ENCODE data around the gene MSRB1.
A peak's percentile ranks its signal among the peaks of the same experiment; 100 is the strongest.
"Not testable (repeated sequence)": the region's sequence is repeated elsewhere in the genome, so short reads cannot be mapped to it uniquely, and the experiment has no call there.

Gene MSRB1

GRCh38 chr16:1959269-1960039 lies 16.5 kb upstream of the MSRB1 start, which contains the start of gene NDUFB10:
TSS of gene NDUFB10 (plus strand) at chr16:1959538. CDS start at chr16:1959625, 87 bp downstream.
- DNase-seq (ENCODE audit: low read depth) = peak; percentile 91
- TF ChIP-seq, protein P1, sequence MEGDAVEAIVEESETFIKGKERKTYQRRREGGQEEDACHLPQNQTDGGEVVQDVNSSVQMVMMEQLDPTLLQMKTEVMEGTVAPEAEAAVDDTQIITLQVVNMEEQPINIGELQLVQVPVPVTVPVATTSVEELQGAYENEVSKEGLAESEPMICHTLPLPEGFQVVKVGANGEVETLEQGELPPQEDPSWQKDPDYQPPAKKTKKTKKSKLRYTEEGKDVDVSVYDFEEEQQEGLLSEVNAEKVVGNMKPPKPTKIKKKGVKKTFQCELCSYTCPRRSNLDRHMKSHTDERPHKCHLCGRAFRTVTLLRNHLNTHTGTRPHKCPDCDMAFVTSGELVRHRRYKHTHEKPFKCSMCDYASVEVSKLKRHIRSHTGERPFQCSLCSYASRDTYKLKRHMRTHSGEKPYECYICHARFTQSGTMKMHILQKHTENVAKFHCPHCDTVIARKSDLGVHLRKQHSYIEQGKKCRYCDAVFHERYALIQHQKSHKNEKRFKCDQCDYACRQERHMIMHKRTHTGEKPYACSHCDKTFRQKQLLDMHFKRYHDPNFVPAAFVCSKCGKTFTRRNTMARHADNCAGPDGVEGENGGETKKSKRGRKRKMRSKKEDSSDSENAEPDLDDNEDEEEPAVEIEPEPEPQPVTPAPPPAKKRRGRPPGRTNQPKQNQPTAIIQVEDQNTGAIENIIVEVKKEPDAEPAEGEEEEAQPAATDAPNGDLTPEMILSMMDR (conservative IDR thresholded peaks at IDR 0.05; ENCODE audit: control insufficient read depth, insufficient read depth, low read depth, low read length) = no peak
- H3K4me3 ChIP-seq (ENCODE audit: control insufficient read depth, low read depth, low read length) = peak within 1 kb of the TSS; percentile 79

- H3K4me3 ChIP-seq (ENCODE audit: control insufficient read depth, low read depth, low read length) = peak overlapping the region; percentile 27
- TF ChIP-seq, protein P1 (conservative IDR thresholded peaks at IDR 0.05; ENCODE audit: control insufficient read depth, insufficient read depth, low read depth, low read length) = no peak
These were observed 15.8 kb upstream of the MSRB1 start for GRCh38 chr16:1958715-1959268.

GRCh38 chr16:1958143-1958491 lies 15.1 kb upstream of the MSRB1 start:
- not testable (repeated sequence) for H3K4me3 ChIP-seq (ENCODE audit: control insufficient read depth, low read depth, low read length)

More at GRCh38 chr16:1958715-1959268, 15.8 kb upstream of the MSRB1 start:
- DNase-seq (ENCODE audit: low read depth) = no peak

DNA sequence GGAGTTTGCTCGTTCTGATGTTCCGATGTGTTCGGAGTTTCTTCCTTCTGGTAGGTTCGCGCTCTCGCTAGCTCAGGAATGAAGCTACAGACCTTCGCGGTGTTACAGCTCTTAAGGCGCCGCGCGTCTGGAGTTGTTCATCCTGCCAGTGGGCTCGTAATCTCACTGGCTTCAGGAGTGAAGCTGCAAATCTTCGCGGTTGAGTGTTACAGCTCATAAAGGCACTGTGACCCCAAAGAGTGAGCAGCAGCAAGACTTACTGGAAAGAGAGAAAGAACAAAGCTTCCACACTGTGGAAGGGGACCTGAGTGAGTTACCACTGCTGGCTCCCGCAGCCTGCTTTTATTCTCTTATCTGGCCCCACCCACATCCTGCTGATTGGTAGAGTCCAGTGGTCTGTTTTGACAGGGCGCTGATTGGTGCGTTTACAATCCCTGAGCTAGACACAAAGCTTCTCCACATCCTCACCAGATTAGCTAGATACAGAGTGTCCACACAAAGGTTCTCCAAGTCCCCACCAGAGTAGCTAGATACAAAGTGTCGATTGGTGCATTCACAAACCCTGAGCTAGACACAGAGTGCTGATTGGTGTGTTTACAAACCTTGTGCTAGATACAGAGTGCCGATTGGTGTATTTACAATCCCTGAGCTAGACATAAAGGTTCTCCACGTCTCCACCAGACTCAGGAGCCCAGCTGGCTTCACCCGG lies 14.6 kb upstream of the MSRB1 start:
- not testable (repeated sequence) for H3K4me3 ChIP-seq (ENCODE audit: control insufficient read depth, low read depth, low read length); DNase-seq (ENCODE audit: low read depth)

More at GRCh38 chr16:1958143-1958491, 15.1 kb upstream of the MSRB1 start:
- not testable (repeated sequence) for DNase-seq (ENCODE audit: low read depth)

DNA sequence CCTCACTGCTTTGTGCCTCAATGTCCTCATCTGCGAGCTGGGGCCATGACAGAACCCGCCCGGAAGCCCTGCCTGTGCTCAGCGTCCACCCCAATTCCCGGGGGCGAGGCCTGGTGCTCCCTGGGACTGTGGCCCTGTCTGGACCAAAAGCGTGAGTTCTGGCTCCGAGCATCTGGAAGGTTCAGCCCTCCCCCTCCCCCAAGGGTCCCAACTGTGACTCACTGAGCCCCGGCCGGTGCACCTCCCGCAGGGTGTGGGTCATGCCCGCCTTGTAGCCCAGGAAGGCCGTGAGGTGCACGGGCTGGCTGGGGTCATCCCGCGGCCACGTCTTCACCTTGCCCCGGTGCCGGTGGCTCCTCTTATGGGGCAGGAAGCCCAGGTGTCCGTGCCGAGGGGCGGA lies 10.7 kb upstream of the MSRB1 start:
- DNase-seq (ENCODE audit: low read depth) = no peak

GRCh38 chr16:1950559-1950958 lies 7.6 kb upstream of the MSRB1 start:
- DNase-seq (ENCODE audit: low read depth) = no peak
- TF ChIP-seq, protein P1 (conservative IDR thresholded peaks at IDR 0.05; ENCODE audit: control insufficient read depth, insufficient read depth, low read depth, low read length) = no peak
- H3K4me3 ChIP-seq (ENCODE audit: control insufficient read depth, low read depth, low read length) = no peak overlapping the region

More for the DNA sequence above, 10.7 kb upstream of the MSRB1 start:
- H3K4me3 ChIP-seq (ENCODE audit: control insufficient read depth, low read depth, low read length) = no peak overlapping the region
- TF ChIP-seq, protein P1 (conservative IDR thresholded peaks at IDR 0.05; ENCODE audit: control insufficient read depth, insufficient read depth, low read depth, low read length) = no peak

DNA sequence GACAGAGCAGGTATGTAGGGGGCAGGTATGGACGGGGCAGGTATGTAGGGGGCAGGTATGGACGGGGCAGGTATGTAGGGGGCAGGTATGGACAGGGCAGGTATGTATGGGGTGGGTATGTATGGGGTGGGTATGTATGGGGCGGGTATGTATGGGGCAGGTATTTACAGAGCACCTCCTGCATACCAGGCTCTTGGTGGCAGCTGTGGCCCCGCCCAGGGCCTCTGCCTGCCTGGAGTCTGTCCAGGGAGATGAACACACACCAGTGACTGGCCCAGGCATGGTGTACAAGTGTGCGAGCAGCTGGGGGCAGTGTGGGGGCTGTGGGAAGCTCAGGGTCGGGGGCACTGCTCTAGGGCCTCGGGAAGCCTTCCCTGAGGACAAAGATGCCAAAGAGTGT lies 7.0 kb upstream of the MSRB1 start:
- DNase-seq (ENCODE audit: low read depth) = no peak
- H3K4me3 ChIP-seq (ENCODE audit: control insufficient read depth, low read depth, low read length) = no peak overlapping the region

More for the DNA sequence above, 7.0 kb upstream of the MSRB1 start:
- TF ChIP-seq, protein P1 (conservative IDR thresholded peaks at IDR 0.05; ENCODE audit: control insufficient read depth, insufficient read depth, low read depth, low read length) = no peak
